Measurements from ENCODE around the gene KRTAP4-5. TPM values are rescaled to one million over a fixed set of nuclear protein-coding genes. Genes with fewer than 3 reads are reported as not detected.
"Not testable (repeated sequence)": the region's sequence is repeated elsewhere in the genome, so short reads cannot be mapped to it uniquely, and the experiment has no call there.

The KRTAP4-5 gene
- total RNA-seq, 2 donors from 2014 or later = not detected

DNA sequence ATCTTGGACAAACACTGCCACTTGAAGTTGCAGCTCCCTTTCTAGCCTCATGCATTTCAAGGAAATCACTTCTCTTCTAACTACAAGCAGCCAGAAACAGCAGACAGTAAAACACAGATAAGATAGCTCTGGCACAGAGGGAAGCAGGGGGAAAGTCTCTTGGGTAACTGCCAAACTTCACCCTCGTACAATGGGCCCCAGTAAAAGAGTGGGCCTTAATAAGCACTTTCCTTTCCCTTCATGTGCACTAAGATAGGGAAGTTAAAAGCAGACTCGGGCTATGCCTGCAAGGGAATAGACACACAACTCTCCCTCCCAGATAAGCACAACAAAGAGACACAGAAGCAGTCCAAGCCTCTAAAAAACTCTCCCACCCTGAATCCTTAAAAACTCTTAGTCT lies 4.2 kb upstream of the KRTAP4-5 start:
- no peaks in the 10 kb centered on the region for H3K4me1 Mint-ChIP-seq
- H3K9me3 ChIP-seq (ENCODE audit: control insufficient read depth, low read length) = no peaks in the 10 kb centered on the region
- DNase-seq = no peak
- peaks cover 5% of the 10 kb centered on the region for H3K27me3 ChIP-seq (ENCODE audit: control insufficient read depth, insufficient read depth, low read length, poor library complexity, severe bottlenecking)
- H3K4me1 ChIP-seq (ENCODE audit: control insufficient read depth, insufficient read depth, low read length) = no peaks in the 10 kb centered on the region
- H3K27ac Mint-ChIP-seq = no peak overlapping the region
- H3K9ac ChIP-seq (ENCODE audit: extremely low read depth, low read length, poor library complexity, severe bottlenecking) = no peak overlapping the region
- H3K4me3 Mint-ChIP-seq = no peak overlapping the region
- 68% methylated on average over 2 of the region's 2 CpGs; no CpG with 5 or more reads in 1 of the 2 experiments for WGBS, 2 experiments (ENCODE audit: insufficient coverage in 1 of 2, insufficient read length in 1 of 2)
- no peak for TF ChIP-seq CTCF (conservative IDR thresholded peaks at IDR 0.05)
- H3K27ac ChIP-seq (ENCODE audit: low read depth, low read length) = no peak overlapping the region
- H3K36me3 ChIP-seq (ENCODE audit: control insufficient read depth, insufficient read depth, low read length) = no peaks in the 10 kb centered on the region
- no peaks in the 10 kb centered on the region for H3K9me3 Mint-ChIP-seq
- H3K36me3 Mint-ChIP-seq (ENCODE audit: low read depth) = no peaks in the 10 kb centered on the region
- H3K27me3 Mint-ChIP-seq (ENCODE audit: insufficient read depth) = peaks cover 2% of the 10 kb centered on the region
- H3K4me3 ChIP-seq (ENCODE audit: low read length) = no peak overlapping the region

DNA sequence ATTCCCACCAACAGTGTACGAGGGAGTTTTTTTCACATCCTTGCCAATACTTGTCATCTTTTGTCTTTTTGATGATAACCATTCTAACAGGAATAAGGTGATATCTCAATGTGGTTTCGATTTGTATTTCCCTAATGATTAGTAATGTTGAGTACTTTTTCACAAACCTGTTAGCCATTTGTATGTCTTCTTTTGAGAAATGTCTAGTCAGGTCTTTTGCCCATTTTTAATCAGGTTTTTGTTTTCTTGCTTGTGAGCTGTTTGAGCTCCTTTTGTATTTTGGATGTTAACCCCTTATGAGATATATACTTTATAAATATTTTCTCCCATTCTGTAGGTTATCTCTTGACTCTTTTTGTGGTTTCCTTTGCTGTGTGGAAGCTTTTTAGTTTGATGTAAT lies 1.9 kb upstream of the KRTAP4-5 start:
- WGBS, 2 experiments (ENCODE audit: insufficient coverage in 1 of 2, insufficient read length in 1 of 2) = 75 to 100% methylated on average over 1 of the region's 2 CpGs
- H3K27ac Mint-ChIP-seq = no peak overlapping the region
- H3K27me3 Mint-ChIP-seq (ENCODE audit: insufficient read depth) = peaks cover 2% of the 10 kb centered on the region
- Histone ChIP-seq H3K9me3 (ENCODE audit: control insufficient read depth, low read length) (no peaks in the 10 kb centered on the region), H3K27ac (ENCODE audit: low read depth, low read length) (no peak overlapping the region), H3K4me3 (ENCODE audit: low read length) (no peak overlapping the region), H3K4me1 (ENCODE audit: control insufficient read depth, insufficient read depth, low read length) (no peaks in the 10 kb centered on the region), H3K9ac (ENCODE audit: extremely low read depth, low read length, poor library complexity, severe bottlenecking) (no peak overlapping the region), H3K36me3 (ENCODE audit: control insufficient read depth, insufficient read depth, low read length) (no peaks in the 10 kb centered on the region), H3K27me3 (ENCODE audit: control insufficient read depth, insufficient read depth, low read length, poor library complexity, severe bottlenecking) (peaks cover 5% of the 10 kb centered on the region)
- H3K36me3 Mint-ChIP-seq (ENCODE audit: low read depth) = no peaks in the 10 kb centered on the region
- TF ChIP-seq CTCF (conservative IDR thresholded peaks at IDR 0.05) = no peak
- no peak for DNase-seq
- H3K4me3 Mint-ChIP-seq = no peak overlapping the region
- no peaks in the 10 kb centered on the region for H3K9me3 Mint-ChIP-seq
- no peaks in the 10 kb centered on the region for H3K4me1 Mint-ChIP-seq

- H3K27me3 ChIP-seq (ENCODE audit: control insufficient read depth, insufficient read depth, low read length, poor library complexity, severe bottlenecking) = peaks cover 5% of the 10 kb centered on the region
- H3K4me1 ChIP-seq (ENCODE audit: control insufficient read depth, insufficient read depth, low read length) = no peaks in the 10 kb centered on the region
- no peaks in the 10 kb centered on the region for H3K36me3 ChIP-seq (ENCODE audit: control insufficient read depth, insufficient read depth, low read length)
- no peak for DNase-seq
- no peaks in the 10 kb centered on the region for H3K36me3 Mint-ChIP-seq (ENCODE audit: low read depth)
- peaks cover 2% of the 10 kb centered on the region for H3K27me3 Mint-ChIP-seq (ENCODE audit: insufficient read depth)
- no peak overlapping the region for H3K27ac Mint-ChIP-seq
- WGBS, 2 experiments (ENCODE audit: insufficient coverage in 1 of 2, insufficient read length in 1 of 2) = 92 to 96% methylated on average over 4 of the region's 4 CpGs
- H3K27ac ChIP-seq (ENCODE audit: low read depth, low read length) = no peak overlapping the region
- H3K4me3 Mint-ChIP-seq = no peak overlapping the region
- no peaks in the 10 kb centered on the region for H3K4me1 Mint-ChIP-seq
- H3K9ac ChIP-seq (ENCODE audit: extremely low read depth, low read length, poor library complexity, severe bottlenecking) = no peak overlapping the region
- H3K9me3 Mint-ChIP-seq = peaks cover 2% of the 10 kb centered on the region
- H3K9me3 ChIP-seq (ENCODE audit: control insufficient read depth, low read length) = no peaks in the 10 kb centered on the region
- H3K4me3 ChIP-seq (ENCODE audit: low read length) = no peak overlapping the region
- no peak for TF ChIP-seq CTCF (conservative IDR thresholded peaks at IDR 0.05)
Measured at GRCh38 chr17:41150026-41150425, 401 bp upstream of the KRTAP4-5 start.

DNA sequence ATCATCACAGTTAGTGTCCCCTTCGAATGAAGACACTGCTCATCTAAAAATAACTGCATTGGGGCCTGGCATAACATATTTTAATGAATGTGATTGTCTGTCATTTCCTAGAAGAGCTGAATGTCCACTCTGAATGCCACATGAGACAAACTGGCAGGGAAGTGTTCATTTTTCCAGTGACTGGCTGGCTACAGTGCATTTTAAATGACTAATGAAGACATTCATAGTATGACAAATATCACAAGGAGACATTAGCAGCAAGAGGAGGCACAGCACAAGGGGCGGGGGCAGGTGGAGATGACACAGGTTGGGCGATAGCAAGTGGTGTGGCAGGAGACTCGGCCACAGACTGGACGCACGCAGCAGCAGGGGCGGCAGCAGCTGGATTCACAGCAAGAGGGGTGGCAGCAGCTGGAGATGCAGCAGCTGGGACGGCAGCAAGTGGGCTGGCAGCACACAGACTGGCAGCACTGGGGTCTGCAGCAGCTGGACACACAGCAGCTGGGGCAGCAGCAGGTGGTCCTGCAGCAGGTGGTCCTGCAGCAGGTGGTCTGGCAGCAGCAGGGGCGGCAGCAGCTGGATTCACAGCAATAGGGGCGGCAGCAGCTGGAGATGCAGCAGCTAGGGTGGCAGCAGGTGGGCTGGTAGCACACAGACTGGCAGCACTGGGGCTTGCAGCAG lies 514 bp downstream of the KRTAP4-5 start:
- H3K4me3 Mint-ChIP-seq; DNase-seq; H3K9me3 ChIP-seq (ENCODE audit: control insufficient read depth, low read length); H3K27ac ChIP-seq (ENCODE audit: low read depth, low read length); H3K36me3 Mint-ChIP-seq (ENCODE audit: low read depth); H3K4me1 ChIP-seq (ENCODE audit: control insufficient read depth, insufficient read depth, low read length); H3K27me3 Mint-ChIP-seq (ENCODE audit: insufficient read depth); H3K27ac Mint-ChIP-seq; H3K27me3 ChIP-seq (ENCODE audit: control insufficient read depth, insufficient read depth, low read length, poor library complexity, severe bottlenecking); H3K9me3 Mint-ChIP-seq; H3K36me3 ChIP-seq (ENCODE audit: control insufficient read depth, insufficient read depth, low read length); H3K9ac ChIP-seq (ENCODE audit: extremely low read depth, low read length, poor library complexity, severe bottlenecking); H3K4me3 ChIP-seq (ENCODE audit: low read length); H3K4me1 Mint-ChIP-seq: not testable (repeated sequence)
- WGBS, 2 experiments (ENCODE audit: insufficient coverage in 1 of 2, insufficient read length in 1 of 2) = 78 to 88% methylated on average over 4 to 10 of the region's 10 CpGs

Data from endodermal cell (in vitro differentiated cells).